GM19035 (cell line): ENCODE data around the gene CHMP1B.

ENCODE experiments used
- ATAC-seq: cut with Tn5 transposase; IDR thresholded peaks from one replicate; pipeline ENCODE4 v1.9.1; 2021; ENCODE audit not compliant: unreplicated experiment

CHMP1B gene

GRCh38 chr18:11851146-11851805 lies at the start of gene CHMP1B:
Gene CHMP1B (plus strand): TSS chr18:11851413. CDS start chr18:11851512, 99 bp downstream.
- peak; percentile 95 for ATAC-seq

- no peak for ATAC-seq
Observed at GRCh38 chr18:11801573-11801972, 49.6 kb upstream of the CHMP1B start.

DNA sequence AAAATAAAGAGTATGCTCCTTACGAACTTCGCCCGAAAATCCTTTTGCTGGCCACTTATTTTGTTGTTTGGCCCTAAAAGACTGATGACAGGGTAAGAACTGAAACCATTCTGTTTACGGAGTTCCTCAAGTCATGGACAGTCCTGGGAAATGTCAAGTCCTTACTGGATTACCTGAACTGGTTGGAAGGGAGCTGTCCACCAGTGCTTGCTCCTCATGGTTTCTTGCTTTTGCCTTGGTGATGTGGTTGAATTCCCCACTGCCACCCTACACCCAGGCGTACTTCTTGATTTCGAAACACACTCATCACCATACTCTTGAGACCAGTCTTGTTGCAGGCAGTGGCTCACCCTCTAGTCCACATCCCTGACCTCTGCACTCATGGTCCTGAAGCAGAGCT lies 49.1 kb upstream of the CHMP1B start:
- ATAC-seq: no peak

DNA sequence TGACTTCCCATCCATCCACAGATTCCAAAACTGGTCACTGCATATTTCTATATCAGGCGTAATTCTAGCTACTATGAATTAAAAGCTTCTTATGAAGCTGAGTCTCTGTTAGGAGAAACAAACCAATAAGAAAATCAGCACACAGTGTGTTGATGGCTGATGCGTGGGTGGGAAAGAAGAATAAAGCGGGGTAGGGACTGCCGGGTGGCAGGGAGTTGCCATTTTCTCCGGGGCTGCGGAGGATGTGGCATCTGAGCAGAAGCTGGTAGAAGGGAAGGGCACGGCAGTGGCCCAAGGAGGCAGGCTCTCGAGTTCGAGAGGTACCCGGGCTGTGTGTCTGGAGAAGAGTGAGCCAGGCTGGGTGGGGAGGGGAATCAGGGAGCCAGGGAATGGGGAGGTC lies 48.6 kb upstream of the CHMP1B start:
- no peak for ATAC-seq

- no peak for ATAC-seq
Observed at GRCh38 chr18:11807233-11807632, 44.0 kb upstream of the CHMP1B start.

- no peak for ATAC-seq
Observed at GRCh38 chr18:11808001-11808855, 43.0 kb upstream of the CHMP1B start.

DNA sequence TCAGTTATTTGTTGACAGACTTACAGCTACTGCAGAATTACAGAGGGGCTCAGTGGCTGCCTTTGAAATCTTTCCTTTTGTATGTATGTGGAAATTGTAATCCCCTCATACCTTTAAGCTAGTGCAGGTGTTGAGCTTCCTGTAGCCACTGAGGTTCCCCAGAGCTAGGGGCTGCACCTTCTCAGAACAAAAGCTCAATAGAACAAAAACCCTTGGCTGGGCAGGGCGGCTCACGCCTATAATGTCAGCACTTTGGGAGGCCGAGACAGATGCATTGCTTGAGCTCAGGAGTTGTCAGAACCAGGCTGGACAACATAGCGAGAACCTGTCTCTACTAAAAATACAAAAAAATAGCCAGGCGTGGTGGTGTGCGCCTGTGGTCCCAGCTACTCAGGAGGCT lies 41.3 kb upstream of the CHMP1B start:
- ATAC-seq: no peak

DNA sequence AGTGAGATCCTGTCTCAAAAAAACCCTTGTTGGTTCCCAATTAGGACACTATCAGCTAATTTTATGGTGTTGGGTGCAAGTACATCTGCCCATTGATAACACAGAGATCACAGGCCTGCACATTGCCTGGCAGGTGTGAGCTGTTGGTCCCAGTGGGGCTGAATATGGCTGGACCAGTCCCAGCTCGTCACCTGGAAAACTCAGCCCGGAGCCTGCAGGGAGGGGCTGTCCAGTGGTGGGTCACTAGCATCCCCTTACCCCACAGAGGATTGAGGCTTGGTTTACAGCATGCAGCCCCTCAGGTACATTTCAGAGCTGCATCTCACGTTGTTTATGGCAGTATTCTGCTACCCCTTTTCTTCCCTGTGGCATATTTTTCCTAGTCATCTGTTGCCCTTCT lies 40.8 kb upstream of the CHMP1B start:
- ATAC-seq: no peak

DNA sequence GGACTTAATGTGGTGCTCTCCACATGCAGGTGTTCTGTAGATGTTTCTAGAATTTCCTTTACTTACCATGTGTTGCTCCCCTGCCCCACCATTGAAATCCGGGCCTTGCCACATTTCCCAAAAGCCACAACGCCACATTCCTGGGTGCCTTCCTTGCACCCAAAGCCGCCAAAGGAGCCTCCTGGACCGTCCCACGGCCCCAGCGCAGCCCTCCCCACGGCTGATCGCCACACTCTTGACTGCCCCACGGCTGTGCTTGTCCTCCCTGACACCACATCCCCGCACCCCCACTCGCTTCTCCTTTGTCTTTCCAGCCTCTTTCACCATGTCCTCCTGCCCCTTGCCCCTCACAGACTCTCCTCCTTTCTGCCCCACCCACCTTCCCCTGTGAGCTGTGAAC lies 40.2 kb upstream of the CHMP1B start:
- ATAC-seq: no peak

DNA sequence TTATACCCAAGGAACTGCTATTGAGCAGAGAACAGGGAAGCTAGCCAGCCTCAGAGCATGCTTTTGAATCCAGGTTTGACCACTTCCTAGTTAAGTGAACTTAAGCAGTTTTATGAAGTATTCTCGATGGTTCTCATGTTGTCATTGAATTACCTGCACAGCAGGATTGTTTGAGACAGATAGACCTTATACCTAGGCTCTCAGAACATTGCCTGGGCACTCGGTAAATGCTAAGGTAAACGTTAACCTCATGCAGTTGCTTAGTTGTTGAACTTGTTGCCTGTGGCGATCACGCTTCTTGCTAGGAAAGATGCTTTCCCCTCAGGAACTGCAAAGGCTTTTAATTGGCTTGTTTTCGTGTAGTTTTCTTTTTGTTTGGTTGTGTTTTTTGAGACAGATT lies 34.0 kb upstream of the CHMP1B start:
- no peak for ATAC-seq

- no peak for ATAC-seq
Observed at GRCh38 chr18:11818486-11819203, 32.6 kb upstream of the CHMP1B start.

DNA sequence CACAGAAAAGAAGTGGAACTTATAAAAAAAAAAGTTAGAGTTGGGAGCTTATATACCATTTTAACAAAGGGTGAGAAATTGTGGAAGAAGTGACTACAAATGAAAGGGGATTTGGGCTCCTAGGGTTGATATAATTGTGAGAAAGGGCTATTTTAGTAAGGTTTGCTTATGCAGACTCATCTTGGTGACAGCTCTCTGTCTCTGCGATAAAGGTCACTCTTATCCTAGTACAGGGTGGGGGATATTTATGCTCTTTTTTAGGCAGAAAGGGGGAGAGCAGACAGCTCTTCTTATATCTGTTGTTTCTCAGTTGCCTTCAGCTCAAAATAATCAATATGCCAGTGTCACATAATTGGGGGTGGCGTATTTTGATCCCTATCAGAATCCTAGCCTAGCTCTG lies 31.3 kb upstream of the CHMP1B start:
- ATAC-seq: no peak

GRCh38 chr18:11820697-11821096 lies 30.5 kb upstream of the CHMP1B start:
- ATAC-seq: no peak

DNA sequence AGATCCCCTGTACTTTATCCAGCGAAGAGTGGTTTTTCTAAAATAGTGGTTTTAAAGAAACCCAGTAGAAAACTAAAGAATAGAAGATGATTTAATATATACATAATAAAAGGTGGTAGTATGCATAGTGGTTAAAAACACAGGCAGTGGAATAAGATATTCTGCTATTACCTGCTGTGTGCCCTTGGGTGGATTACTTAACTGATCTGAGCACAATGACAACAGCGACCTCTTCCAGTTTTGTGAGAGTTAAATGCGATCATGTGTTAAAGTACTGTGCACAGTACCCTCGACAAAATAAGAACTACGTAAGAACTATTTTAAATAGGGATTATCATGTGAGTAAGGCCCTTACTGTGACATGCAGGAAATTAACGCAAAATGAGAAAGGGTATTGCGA lies 30.0 kb upstream of the CHMP1B start:
- no peak for ATAC-seq

DNA sequence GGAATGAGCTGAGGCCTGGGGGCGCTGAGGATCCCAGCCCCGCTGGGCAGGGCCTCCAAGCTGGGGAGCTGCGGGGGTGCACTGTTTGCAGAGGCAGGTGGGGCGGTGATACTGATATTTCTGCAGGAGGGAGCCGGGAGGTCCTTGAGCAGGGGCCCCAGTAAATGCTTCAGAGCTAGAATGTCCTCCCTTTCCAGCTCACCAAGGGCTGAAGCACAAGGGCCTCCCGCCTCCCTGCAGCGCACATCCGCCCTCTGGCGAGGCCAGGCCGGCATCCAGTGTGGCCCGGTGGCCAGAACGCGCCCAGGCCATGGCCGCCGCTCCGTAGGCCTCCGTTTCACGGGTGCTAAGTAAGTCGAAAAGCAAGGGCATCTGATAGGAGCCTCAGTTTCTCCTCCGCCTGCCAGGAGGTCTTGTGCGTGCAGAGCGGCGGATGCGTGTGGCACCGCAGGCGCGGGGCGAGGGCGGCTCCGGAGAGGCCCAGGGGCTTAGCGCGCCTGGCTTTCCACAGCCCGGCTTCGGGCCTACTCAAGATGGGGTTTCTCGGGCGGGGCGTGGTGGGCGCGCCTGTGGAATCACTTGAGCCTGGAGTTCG lies 29.5 kb upstream of the CHMP1B start:
- no peak for ATAC-seq

GRCh38 chr18:11823545-11823944 lies 27.7 kb upstream of the CHMP1B start:
- no peak for ATAC-seq

GRCh38 chr18:11826836-11827235 lies 24.4 kb upstream of the CHMP1B start:
- ATAC-seq: no peak

DNA sequence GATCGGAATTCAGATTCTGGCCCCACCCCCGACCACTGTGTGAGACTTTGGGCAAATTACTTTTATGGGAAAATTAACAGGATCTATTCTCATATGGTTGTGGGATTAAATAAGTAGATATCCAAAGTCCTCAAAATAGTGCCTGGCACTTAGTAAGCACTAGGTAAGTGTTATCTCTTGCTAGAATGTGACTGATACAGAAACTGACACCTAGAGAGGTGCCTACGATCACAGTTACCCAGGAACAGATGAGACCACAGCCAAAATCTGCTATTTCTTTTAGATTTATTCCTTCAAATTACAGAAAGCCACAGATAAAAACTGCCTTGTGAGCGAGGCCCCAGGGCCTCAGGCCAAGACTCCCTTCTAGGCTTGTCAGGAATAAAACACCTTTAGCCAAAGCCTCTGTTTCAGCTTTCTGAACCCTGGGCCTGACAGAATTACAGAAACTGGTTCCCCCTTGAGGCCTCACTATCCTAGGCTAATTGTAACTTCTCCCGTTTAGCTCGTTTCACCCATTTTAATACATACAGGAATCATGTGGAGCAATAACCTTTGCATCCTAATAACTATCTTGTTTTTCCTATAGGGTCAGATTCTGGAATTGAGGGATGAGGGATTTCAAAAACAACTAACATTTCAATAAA lies 22.3 kb upstream of the CHMP1B start:
- ATAC-seq: no peak

DNA sequence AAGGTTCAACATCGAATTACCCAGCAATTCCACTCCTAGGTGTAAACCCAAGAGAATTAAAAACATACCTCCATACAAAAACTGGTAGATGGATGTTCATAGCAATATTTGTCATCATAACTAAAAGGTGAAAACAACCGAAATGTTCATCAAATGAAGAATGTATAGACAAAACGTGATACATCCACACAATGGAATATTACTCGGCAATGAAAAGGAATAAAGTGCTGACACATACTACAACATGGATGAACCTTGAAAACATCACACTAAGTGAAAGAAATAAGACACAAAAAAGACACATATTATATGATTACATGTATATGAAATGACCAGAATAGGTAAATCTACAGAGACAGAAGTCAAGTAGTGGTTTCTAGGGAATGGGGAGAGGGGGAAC lies 20.6 kb upstream of the CHMP1B start:
- ATAC-seq: no peak

- no peak for ATAC-seq
Observed at GRCh38 chr18:11831921-11832320, 19.3 kb upstream of the CHMP1B start.

GRCh38 chr18:11834772-11835171 lies 16.4 kb upstream of the CHMP1B start:
- ATAC-seq: no peak
